Mesenchymal stem cell (in vitro differentiated cells and primary cell): ENCODE data around the gene PCDHGB3.
"Not testable (repeated sequence)": the region's sequence is repeated elsewhere in the genome, so short reads cannot be mapped to it uniquely, and the experiment has no call there.

Source experiments
- DNase-seq: peaks from one replicate; pipeline ENCODE4 v3.0.0-alpha.2; 2013
- H2AFZ ChIP-seq: one replicate; pipeline ENCODE4 v1.6.1; 2013; ENCODE audit warnings: low read depth, mild to moderate bottlenecking, control low read depth, inconsistent platforms, low read length, moderate library complexity
- H2AK5ac ChIP-seq: 2 replicates; pipeline ENCODE4 v1.6.1; 2013; ENCODE audit warnings: low read length, moderate library complexity, mild to moderate bottlenecking, inconsistent platforms; ENCODE audit not compliant: severe bottlenecking
- H2BK120ac ChIP-seq: one replicate; pipeline ENCODE4 v1.6.1; 2013; ENCODE audit warnings: low read depth, mild to moderate bottlenecking, inconsistent platforms, low read length, moderate library complexity
- H2BK12ac ChIP-seq, 2 experiments: one replicate each; pipeline ENCODE4 v1.6.1; 2013; ENCODE audit warnings: inconsistent platforms in 2 of 2, low read length in 2 of 2, mild to moderate bottlenecking in 2 of 2, moderate library complexity in 2 of 2, control low read depth in 1 of 2
- H2BK15ac ChIP-seq: one replicate; pipeline ENCODE4 v1.6.1; 2013; ENCODE audit warnings: mild to moderate bottlenecking, low read depth, inconsistent platforms; ENCODE audit not compliant: poor library complexity, severe bottlenecking
- H2BK5ac ChIP-seq: 2 replicates; pipeline ENCODE4 v1.6.1; 2013; ENCODE audit warnings: low read depth, mild to moderate bottlenecking, low read length, control low read depth, inconsistent platforms; ENCODE audit not compliant: poor library complexity, severe bottlenecking
- H3K14ac ChIP-seq, 2 experiments: one replicate each; pipeline ENCODE4 v1.6.1; 2013; ENCODE audit warnings: inconsistent platforms in 2 of 2, low read length in 2 of 2, control low read depth in 1 of 2, mild to moderate bottlenecking in 1 of 2, moderate library complexity in 1 of 2
- H3K18ac ChIP-seq, 2 experiments: one replicate each; pipeline ENCODE4 v1.6.1; 2013; ENCODE audit warnings: inconsistent platforms in 2 of 2, low read length in 2 of 2, control low read depth in 1 of 2, low read depth in 1 of 2, mild to moderate bottlenecking in 1 of 2
- H3K23ac ChIP-seq, 2 experiments: one replicate each; pipeline ENCODE4 v1.6.1; 2013; ENCODE audit warnings: inconsistent platforms in 2 of 2, low read length in 2 of 2, mild to moderate bottlenecking in 2 of 2, moderate library complexity in 2 of 2, control low read depth in 1 of 2
- H3K27ac ChIP-seq: 2 replicates; pipeline ENCODE4 v1.5.1; 2013; ENCODE audit warnings: mild to moderate bottlenecking, moderate library complexity, low read length, control low read depth, inconsistent platforms; ENCODE audit not compliant: poor library complexity, severe bottlenecking
- H3K27me3 ChIP-seq, 2 experiments: 2 replicates each; pipeline versions ENCODE4 v1.6.1 to v1.7.0; 2013; ENCODE audit warnings: low read length in 2 of 2, mild to moderate bottlenecking in 2 of 2, moderate library complexity in 2 of 2, control low read depth in 1 of 2, inconsistent platforms in 1 of 2; ENCODE audit not compliant: control insufficient read depth in 1 of 2, insufficient read depth in 1 of 2
- H3K36me3 ChIP-seq, 2 experiments: 2 replicates each; pipeline versions ENCODE4 v1.6.1 to v1.7.0; 2013; ENCODE audit warnings: low read length in 2 of 2, control low read depth in 1 of 2, inconsistent platforms in 1 of 2, low read depth in 1 of 2, mild to moderate bottlenecking in 1 of 2; ENCODE audit not compliant: insufficient read depth in 2 of 2, control insufficient read depth in 1 of 2
- H3K4ac ChIP-seq, 2 experiments: one replicate each; pipeline ENCODE4 v1.6.1; 2013; ENCODE audit warnings: inconsistent platforms in 2 of 2, low read length in 2 of 2, mild to moderate bottlenecking in 2 of 2, moderate library complexity in 2 of 2, control low read depth in 1 of 2, low read depth in 1 of 2
- H3K4me1 ChIP-seq: 2 replicates; pipeline ENCODE4 v1.6.1; 2013; ENCODE audit warnings: low read depth, low read length, control low read depth; ENCODE audit not compliant: control insufficient read depth, insufficient read depth
- H3K4me2 ChIP-seq: 2 replicates; pipeline ENCODE4 v1.6.1; 2013; ENCODE audit warnings: low read length, mild to moderate bottlenecking, inconsistent platforms; ENCODE audit not compliant: poor library complexity, severe bottlenecking
- H3K4me3 ChIP-seq, 2 experiments: 2 replicates each; pipeline versions ENCODE4 v1.5.1 to v1.7.0; 2013; ENCODE audit warnings: low read length in 2 of 2, mild to moderate bottlenecking in 2 of 2, control low read depth in 1 of 2, low read depth in 1 of 2; ENCODE audit not compliant: insufficient read depth in 1 of 2
- H3K79me1 ChIP-seq: replicated peaks from 2 replicates; pipeline ENCODE4 v1.6.1; 2013; ENCODE audit warnings: mild to moderate bottlenecking, control low read depth, low read length, inconsistent platforms; ENCODE audit not compliant: poor library complexity, severe bottlenecking
- H3K9ac ChIP-seq: 2 replicates; pipeline ENCODE4 v1.7.0; 2013; ENCODE audit warnings: mild to moderate bottlenecking, low read length, moderate library complexity
- H3K9me3 ChIP-seq: 2 replicates; pipeline ENCODE4 v1.7.0; 2013; ENCODE audit warnings: mild to moderate bottlenecking, low read length; ENCODE audit not compliant: control insufficient read depth
- H4K8ac ChIP-seq: one replicate; pipeline ENCODE4 v1.6.1; 2013; ENCODE audit warnings: inconsistent platforms, mild to moderate bottlenecking, low read length, moderate library complexity
- H4K91ac ChIP-seq: one replicate; pipeline ENCODE4 v1.6.1; 2013; ENCODE audit warnings: mild to moderate bottlenecking, low read length, inconsistent platforms
- WGBS: methylation state at CpG from one replicate; pipeline ENCODE4 v1.1.7; 2013; ENCODE audit warnings: mixed read lengths; 5-methylcytosine and 5-hydroxymethylcytosine counted together

PCDHGB3 gene

DNA sequence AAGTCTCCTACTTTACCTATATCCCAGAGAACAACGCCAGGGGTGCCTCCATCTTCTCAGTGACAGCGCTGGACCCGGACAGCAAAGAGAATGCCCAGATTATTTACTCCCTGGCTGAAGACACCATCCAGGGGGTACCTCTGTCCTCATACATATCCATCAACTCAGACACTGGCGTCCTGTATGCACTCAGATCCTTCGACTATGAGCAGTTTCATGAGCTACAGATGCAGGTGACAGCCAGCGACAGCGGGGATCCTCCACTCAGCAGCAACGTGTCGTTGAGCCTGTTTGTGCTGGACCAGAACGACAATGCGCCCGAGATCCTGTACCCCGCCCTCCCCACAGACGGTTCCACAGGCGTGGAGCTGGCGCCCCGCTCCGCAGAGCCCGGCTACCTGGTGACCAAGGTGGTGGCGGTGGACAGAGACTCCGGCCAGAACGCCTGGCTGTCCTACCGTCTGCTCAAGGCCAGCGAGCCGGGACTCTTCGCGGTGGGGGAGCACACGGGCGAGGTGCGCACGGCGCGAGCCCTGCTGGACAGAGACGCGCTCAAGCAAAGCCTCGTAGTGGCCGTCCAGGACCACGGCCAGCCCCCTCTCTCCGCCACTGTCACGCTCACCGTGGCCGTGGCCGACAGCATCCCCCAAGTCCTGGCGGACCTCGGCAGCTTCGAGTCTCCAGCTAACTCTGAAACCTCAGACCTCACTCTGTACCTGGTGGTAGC is 44.7 kb downstream of the PCDHGB3 start:
- not testable (repeated sequence) for H4K91ac ChIP-seq, H4K8ac ChIP-seq, H2BK15ac ChIP-seq, H3K4me1 ChIP-seq, H3K9ac ChIP-seq, H2BK5ac ChIP-seq, H3K14ac ChIP-seq, H3K18ac ChIP-seq, H2BK120ac ChIP-seq, H2AK5ac ChIP-seq, H3K4ac ChIP-seq, DNase-seq, H2AFZ ChIP-seq, H3K27me3 ChIP-seq, H3K9me3 ChIP-seq, H3K27ac ChIP-seq, H3K4me2 ChIP-seq, H3K23ac ChIP-seq, H2BK12ac ChIP-seq
- Histone ChIP-seq H3K4me3 (peak overlapping the region in 1 of 2 experiments; percentile 87), H3K79me1 (peaks cover 40% of the 10 kb centered on the region), H3K36me3 (peaks cover under 1 to 40% of the 10 kb centered on the region in 2 experiments)
- 97% methylated on average over 38 of the region's 46 CpGs for WGBS

DNA sequence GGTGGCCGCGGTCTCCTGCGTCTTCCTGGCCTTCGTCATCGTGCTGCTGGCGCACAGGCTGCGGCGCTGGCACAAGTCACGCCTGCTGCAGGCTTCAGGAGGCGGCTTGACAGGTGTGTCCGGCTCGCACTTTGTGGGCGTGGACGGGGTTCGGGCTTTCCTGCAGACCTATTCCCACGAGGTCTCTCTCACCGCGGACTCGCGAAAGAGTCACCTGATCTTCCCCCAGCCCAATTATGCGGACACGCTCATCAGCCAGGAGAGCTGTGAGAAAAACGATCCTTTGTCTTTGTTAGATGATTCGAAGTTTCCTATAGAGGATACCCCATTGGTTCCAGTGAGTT is 45.2 kb downstream of the PCDHGB3 start:
- Histone ChIP-seq H3K79me1 (peaks cover 38% of the 10 kb centered on the region), H3K4me3 (peak overlapping the region in 1 of 2 experiments; percentile 68), H3K36me3 (peaks cover 4 to 38% of the 10 kb centered on the region in 2 experiments), H3K9me3 (peaks cover 11% of the 10 kb centered on the region)
- not testable (repeated sequence) for H4K91ac ChIP-seq, H3K4ac ChIP-seq, H3K14ac ChIP-seq, H3K4me1 ChIP-seq, H3K18ac ChIP-seq, H2BK120ac ChIP-seq, H2BK5ac ChIP-seq, H2AK5ac ChIP-seq, H2BK12ac ChIP-seq, H3K9ac ChIP-seq, H2AFZ ChIP-seq, H3K23ac ChIP-seq, H4K8ac ChIP-seq, H3K27ac ChIP-seq, H3K27me3 ChIP-seq, H3K4me2 ChIP-seq, DNase-seq, H2BK15ac ChIP-seq
- WGBS: 96% methylated on average over 24 of the region's 24 CpGs

DNA sequence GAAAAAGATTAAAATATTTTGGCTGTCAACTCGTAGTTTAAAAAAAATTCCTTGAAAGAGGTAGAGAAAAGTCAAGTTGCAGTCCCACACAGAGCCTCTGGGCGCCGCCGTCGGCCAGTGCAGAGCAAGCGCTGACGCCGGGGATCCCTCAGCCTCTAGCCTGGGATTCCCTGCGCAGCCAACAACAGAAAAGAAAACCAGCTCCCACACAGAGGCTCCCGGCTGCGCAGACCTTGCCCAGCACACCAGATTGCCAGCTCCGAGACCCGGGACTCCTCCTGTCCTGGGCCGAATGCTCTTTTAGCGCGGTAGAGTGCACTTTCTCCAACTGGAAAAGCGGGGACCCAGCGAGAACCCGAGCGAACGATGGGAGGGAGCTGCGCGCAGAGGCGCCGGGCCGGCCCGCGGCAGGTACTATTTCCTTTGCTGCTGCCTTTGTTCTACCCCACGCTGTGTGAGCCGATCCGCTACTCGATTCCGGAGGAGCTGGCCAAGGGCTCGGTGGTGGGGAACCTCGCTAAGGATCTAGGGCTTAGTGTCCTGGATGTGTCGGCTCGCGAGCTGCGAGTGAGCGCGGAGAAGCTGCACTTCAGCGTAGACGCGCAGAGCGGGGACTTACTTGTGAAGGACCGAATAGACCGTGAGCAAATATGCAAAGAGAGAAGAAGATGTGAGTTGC is 47.6 kb downstream of the PCDHGB3 start, which contains the start of gene PCDHGB7:
PCDHGB7 (plus strand) TSS at position 184 of the 679 bp plus-strand sequence; CDS start at position 367, 183 bp downstream.
- H3K4me2 ChIP-seq: peak within 1 kb of the TSS; percentile 66
- peak; percentile 85 for DNase-seq
- H2AK5ac ChIP-seq: peak within 1 kb of the TSS; percentile 46
- H3K4me3 ChIP-seq: peak within 1 kb of the TSS; percentile 59 to 80
- peaks cover 22% of the 10 kb centered on the region for H3K9me3 ChIP-seq
- H2BK5ac ChIP-seq, H2BK15ac ChIP-seq, H3K27me3 ChIP-seq, H3K23ac ChIP-seq, H2BK12ac ChIP-seq, H2AFZ ChIP-seq, H3K4me1 ChIP-seq, H4K8ac ChIP-seq, H4K91ac ChIP-seq, H2BK120ac ChIP-seq: not testable (repeated sequence)
- peak within 1 kb of the TSS in 1 of 2 experiments; percentile 81 for H3K14ac ChIP-seq
- peak within 1 kb of the TSS; percentile 70 for H3K9ac ChIP-seq
- H3K27ac ChIP-seq: peak within 1 kb of the TSS; percentile 69
- peaks cover 49% of the 10 kb centered on the region for H3K79me1 ChIP-seq
- 25% methylated on average over 42 of the region's 47 CpGs for WGBS
- peak within 1 kb of the TSS; percentile 42 to 46 for H3K18ac ChIP-seq
- H3K4ac ChIP-seq: peak within 1 kb of the TSS; percentile 27 to 47
- peaks cover 4 to 53% of the 10 kb centered on the region in 2 experiments for H3K36me3 ChIP-seq
